GM18868 (cell line): ENCODE measurements around the gene ADAMTS7.
"Not testable (repeated sequence)": the region's sequence is repeated elsewhere in the genome, so short reads cannot be mapped to it uniquely, and the experiment has no call there.

Experiments used
- ATAC-seq: cut with Tn5 transposase; IDR thresholded peaks from one replicate; pipeline ENCODE4 v1.9.1; 2021; ENCODE audit warnings: mild to moderate bottlenecking, moderate library complexity; ENCODE audit not compliant: unreplicated experiment

Gene ADAMTS7

GRCh38 chr15:78755900-78756591 is 55.2 kb downstream of the ADAMTS7 start:
- ATAC-seq = not testable (repeated sequence)

DNA sequence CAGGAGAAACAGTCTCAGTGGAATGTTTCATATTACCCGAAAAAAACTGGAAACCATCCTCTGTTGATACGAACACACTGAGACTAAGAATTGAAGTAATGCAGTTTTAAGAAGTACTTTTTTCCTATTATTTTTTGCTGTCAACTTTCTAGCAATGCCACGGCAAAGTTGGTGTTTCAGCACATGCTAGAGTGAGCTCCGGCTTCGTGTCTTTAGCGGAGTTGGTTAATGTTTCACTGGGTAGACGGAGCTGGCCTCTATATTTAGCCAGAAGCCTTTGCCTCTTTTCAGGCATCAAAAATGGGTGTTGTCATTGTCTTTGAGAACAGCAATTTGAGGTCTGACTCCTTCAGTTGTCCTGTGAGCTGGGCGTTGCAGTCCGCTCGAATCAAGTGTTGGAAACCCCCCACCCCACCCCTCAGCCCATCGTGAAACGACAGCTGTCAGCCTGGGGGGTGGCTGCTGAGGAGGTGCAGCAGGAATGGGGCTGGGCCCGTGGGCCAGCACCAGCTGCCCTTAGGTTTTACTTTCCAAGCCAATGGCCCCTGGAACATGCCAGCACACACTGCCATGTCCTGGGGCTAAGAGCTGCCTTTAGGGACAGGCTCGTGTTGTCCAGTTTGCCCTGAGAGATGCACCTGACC is 56.5 kb downstream of the ADAMTS7 start:
- ATAC-seq = not testable (repeated sequence)

DNA sequence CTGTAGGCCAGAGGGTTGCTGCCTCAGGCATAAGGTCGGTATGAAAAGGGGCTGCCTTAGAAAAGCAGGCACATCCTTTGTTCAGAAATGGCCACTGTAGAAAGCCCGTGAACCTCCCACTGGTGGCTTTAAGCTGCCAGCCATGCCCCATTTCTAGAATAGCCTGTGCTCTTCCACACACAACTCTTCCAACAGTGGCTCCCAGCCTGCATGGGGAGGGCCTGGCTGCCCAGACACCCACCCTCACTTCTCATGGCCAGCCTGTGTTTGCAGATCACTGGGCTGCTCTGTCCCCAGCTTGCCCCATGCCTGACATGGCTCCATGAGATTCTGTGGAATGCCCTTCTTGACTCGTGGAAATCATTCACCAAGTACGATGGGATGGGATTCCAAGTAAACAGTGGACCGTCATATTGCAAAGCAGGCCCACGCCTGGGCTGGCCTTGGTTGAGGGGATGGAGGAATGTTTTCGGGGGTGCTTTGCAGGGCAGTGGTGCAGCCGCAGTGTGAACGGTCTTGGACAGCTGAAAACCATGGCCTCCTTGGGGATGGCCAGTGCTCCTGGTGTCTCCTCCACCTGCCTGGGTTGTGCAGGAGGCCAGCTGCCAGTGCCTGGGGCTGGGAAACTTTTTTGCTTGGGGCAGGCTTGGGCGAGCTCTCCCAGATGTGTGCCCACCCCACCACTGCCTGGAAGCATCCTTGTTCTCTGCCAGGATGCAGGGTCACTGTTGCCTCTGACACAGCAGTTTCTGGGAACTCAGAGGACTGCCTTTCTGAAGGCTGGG is 57.3 kb downstream of the ADAMTS7 start:
- not testable (repeated sequence) for ATAC-seq

- not testable (repeated sequence) for ATAC-seq
Observed at GRCh38 chr15:78753359-78753659, 58.0 kb downstream of the ADAMTS7 start.

GRCh38 chr15:78752492-78753358 is 58.5 kb downstream of the ADAMTS7 start:
- ATAC-seq = no peak

GRCh38 chr15:78751602-78751979 is 59.7 kb downstream of the ADAMTS7 start:
- no peak for ATAC-seq

DNA sequence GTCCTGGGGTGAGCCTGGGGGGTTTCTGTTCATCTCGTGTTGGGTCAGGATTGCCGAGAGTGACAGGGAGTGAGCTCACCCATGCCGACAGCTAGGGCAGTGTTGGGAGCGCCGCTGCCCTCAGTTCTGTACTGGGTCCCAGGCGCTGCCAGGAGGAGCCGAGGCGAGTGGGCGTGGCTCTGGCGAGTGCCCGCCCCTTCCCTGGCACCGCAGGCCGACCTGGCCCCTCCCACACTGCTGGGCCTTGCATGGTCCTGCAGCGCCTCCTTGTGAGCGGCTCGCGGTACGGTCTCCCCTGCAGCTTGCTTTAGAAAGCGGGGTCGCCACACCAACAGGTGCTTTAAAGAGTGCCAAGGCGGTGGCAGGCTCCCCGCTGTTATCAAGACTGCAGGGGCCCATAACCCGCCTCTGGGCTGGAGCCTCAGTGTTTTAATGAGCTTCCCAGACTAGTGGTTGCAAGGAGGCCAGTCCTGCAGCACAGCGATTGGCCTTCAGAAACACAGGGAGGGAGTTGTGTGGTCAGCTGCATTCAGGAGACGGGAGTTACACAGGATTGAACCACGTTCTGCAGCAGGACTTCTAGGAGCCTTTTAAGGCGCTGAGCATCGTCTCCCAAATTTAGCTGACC is 60.2 kb downstream of the ADAMTS7 start:
- ATAC-seq = peak; percentile 90

DNA sequence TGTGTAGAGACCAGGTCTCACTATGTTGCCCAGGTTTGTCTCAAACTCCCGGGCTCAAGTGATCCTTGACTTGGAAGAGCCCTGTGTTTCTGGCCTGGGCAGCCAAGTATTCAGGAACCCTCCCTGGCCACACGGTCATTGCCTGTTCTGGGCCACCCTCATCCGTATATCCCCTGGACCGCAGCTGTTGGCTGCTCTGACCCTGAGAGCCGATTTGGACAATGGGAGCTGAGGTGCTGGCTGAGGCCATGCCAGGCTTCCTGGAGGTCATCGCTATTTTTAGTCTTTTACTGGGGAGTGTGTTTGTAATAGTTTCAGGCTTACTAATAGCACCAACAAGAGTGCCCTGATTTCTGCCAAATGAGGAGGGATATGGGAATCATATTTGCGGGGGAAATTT is 60.7 kb downstream of the ADAMTS7 start:
- ATAC-seq = no peak

- ATAC-seq = no peak
Observed at GRCh38 chr15:78749831-78750230, 61.4 kb downstream of the ADAMTS7 start.

DNA sequence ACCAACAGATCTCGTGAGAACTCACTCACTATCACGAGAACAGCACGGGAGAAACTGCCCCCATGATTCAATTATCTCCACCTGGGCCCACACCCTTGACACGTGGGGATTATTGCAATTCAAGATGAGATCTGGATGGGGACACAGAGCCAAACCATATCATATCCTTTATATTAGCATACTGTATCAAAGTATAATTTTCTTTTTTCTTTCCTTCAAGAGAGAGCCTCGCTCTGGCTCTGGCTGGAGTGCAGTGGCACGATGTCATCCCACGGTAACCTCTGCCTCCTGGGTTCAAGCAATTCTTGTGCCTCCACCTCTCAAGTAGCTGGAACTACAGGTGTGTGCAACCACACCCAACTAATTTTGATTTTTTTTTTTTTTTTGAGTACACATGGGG is 63.4 kb downstream of the ADAMTS7 start:
- not testable (repeated sequence) for ATAC-seq

- ATAC-seq = not testable (repeated sequence)
Observed at GRCh38 chr15:78741674-78742073, 69.6 kb downstream of the ADAMTS7 start.

DNA sequence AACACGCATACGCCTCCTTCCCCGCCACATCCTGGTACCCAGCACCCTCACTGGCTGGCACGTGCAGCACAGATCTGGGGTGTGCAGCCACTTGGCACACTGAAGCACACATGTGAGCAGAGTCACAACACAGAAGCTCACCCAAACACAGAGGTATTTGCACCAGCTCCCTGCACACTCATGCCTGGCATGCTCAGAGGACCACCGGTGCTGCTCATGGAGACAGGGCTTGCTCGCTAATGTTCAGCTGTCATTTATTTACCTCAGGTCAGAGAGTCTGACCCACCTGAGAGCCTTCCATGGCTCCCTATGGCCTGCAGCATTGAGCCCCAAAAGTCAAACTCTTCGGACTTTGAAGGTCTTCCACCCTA is 70.4 kb downstream of the ADAMTS7 start:
- no peak for ATAC-seq

DNA sequence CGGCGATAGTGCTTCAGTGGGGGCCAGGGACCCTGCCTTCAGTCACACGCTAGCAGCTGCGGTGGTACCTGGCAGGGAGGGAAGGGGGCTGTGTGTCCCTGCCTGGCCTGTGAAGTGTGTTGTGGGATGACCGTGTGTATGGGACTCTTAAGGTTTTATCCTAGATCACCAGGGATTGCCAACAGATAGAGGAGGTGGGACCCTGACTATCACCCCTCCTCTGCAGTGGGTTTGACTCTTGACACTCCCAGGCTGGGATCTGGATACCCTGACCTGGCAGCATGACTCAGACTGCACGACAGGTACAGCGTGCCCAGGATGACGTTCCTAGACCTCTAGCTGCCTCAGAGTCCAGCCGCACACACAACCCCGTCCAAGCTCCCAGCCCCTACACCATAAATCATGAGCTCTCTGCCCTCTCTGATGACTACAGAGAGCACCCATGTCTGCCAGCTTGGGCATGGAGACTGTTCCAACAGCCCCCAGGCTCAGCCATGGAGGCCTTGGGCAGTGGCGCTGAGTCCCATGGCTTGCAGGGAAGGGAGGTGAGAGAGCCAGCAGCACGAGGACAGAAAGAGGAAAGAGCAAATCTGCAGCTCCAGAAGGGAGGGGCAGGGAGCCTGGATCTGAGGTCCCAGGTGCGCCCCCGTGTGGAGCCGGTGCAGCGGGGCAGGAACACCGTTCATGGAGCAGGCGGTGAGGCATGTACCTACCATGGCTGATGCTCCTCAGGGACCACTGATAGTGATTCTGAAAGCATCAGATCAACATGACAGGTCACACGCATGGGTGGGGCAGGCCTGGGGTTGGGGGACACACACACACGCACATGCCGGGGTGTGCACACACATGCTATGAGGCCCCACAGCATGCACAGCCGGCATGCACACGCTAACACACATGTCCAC is 71.0 kb downstream of the ADAMTS7 start:
- peak; percentile 46 for ATAC-seq

DNA sequence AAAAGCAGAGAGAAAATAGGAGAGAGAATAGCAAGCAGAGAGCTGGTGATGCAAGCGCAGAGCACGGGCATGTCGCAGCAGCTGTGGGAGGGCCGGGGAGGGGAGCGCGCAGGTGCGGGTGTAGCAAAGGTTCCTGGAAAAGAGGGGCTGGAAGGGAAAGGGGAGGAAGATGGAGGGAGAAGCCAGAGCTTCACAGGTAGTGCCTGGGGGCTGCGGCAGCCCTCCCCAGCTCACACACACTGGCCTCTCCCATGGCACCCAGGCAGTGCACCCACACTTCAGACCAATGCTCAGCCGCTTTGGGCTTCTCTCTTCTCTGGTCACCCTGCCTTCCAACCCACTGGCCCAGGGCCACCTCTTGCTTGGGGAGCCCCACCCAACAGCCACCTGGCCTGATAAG is 72.1 kb downstream of the ADAMTS7 start:
- no peak for ATAC-seq

DNA sequence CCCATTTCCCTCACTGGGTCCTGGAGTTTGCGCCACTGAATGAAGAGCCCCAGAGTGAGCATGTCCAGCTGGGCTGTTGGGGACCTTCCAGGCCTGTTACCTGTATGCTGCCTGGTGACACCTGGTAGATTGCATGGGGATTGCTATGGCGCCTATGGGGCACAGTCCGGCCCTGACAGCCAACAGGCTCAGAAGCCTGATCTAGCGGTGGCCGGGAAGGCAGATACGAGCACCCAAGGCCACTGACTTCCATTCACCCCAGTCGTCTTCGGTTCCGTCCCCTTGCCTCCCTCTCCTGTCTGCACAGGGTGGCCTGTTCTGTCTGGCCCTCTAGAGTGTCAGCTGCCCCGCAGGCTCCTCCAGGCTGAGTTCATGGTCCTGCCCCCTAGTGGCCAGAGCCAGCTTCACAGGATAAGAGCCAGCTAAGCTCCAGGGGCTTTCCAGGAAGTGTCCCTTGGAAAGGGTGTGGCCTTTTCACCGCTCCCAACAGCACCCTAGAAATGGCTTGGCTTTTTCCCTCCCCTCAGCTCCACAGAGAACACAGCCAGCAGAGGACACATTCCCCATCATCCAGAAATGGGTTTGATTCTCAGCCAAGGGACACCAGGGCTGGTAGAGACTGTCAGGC is 73.2 kb downstream of the ADAMTS7 start:
- not testable (repeated sequence) for ATAC-seq

DNA sequence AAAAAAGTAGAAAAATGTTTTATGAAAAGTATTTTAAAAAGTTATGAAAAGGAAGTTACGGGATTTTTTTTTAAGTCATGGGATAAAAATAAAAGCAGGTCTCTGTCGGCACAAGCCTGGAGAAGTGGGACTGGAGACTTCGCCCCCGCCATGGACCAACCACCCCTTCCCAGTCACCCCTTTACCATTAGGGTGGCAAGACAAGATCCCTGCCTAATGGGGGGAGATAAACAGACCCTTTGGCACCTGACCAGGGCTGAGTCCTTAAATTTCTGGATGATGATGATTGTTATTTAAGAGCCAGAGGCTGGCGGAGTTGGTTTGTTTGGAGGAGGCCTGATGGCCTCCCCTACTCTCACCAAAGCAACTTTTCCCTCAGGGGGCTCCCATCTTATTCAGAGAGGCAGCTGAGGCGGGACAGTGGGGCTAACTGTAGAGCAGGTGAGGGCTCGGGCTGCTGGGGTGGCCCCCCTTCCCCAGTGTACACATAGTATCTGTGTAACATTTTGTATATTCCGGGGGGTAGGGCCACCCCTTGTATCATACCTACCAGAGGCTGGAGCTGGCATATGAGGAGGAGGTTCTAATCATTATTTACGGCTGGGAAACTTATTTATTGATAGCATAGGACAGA is 74.0 kb downstream of the ADAMTS7 start:
- ATAC-seq = no peak

DNA sequence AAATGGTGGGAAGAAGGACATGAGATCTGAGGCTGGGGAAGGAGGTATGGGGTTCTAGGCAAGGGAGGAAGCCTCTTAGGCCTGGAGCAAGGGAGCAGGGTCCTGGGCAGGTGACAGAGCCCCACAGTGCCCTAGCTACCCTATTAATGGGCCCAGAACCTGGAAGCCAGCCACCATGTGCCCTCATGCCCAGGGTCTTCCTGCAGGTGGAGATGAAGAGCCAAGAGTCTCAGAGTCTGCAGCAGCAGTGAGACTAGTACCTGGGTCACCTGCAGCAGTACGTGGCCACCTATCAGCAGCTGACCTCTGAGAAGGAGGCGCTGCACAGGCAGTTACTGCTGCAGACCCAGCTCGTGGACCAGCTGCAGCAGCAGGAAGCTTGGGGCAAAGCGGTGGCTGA is 75.0 kb downstream of the ADAMTS7 start:
- ATAC-seq = not testable (repeated sequence)

DNA sequence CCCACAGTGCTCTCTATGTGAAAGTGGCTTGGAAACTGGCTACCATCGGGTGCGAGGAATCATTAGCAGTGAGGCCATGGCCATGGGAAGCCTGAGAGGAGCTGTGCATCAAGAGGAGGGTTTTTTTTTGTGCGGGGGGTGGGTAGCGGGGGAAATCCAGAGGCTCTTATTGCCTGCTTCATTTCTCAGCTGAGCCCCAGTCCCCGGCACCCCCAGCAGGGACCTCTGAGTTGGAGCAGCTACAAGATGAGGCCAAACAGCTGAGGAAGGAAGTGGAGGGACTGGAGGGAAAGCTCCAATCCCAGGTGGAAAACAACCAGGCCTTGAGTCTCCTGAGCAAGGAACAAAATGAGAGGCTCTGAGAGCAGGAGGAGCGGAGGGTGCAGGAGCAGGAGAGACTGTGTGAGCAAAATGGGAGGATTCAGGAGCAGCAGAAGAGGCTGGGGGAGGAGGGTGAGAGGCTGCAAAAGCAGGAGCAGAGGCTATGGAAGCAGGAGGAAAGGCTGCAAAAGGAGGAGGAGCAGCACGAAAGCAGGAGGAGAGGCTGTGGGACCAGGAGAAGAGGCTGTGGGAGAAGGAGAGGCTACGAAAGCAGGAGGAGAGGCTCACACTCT is 76.7 kb downstream of the ADAMTS7 start:
- no peak for ATAC-seq
